ENCODE results near the gene SLC25A29. TPM values are rescaled to one million over a fixed set of nuclear protein-coding genes. Genes with fewer than 3 reads are reported as not detected.

The SLC25A29 gene
- total RNA-seq, 1 experiment from 2014 or later: 179 TPM

- ChIA-PET POLR2A (no interaction called here), CTCF (interaction anchor here (0.7 to 1.1 kb wide), 3 partner anchors 11 to 55 kb away, joined by 3 to 4 read pairs (median 3); no protein-coding TSS in a partner anchor)
- no peaks in the 10 kb centered on the region for H3K36me3 Mint-ChIP-seq
- ATAC-seq: no peak
- no peak for TF ChIP-seq ESRRA (CRISPR knock-in tag; IDR thresholded peaks at IDR 0.05; ENCODE audit: borderline replicate concordance)
- TF ChIP-seq ETV6 (CRISPR knock-in tag; IDR thresholded peaks at IDR 0.05): no peak
- TF ChIP-seq, protein P1, sequence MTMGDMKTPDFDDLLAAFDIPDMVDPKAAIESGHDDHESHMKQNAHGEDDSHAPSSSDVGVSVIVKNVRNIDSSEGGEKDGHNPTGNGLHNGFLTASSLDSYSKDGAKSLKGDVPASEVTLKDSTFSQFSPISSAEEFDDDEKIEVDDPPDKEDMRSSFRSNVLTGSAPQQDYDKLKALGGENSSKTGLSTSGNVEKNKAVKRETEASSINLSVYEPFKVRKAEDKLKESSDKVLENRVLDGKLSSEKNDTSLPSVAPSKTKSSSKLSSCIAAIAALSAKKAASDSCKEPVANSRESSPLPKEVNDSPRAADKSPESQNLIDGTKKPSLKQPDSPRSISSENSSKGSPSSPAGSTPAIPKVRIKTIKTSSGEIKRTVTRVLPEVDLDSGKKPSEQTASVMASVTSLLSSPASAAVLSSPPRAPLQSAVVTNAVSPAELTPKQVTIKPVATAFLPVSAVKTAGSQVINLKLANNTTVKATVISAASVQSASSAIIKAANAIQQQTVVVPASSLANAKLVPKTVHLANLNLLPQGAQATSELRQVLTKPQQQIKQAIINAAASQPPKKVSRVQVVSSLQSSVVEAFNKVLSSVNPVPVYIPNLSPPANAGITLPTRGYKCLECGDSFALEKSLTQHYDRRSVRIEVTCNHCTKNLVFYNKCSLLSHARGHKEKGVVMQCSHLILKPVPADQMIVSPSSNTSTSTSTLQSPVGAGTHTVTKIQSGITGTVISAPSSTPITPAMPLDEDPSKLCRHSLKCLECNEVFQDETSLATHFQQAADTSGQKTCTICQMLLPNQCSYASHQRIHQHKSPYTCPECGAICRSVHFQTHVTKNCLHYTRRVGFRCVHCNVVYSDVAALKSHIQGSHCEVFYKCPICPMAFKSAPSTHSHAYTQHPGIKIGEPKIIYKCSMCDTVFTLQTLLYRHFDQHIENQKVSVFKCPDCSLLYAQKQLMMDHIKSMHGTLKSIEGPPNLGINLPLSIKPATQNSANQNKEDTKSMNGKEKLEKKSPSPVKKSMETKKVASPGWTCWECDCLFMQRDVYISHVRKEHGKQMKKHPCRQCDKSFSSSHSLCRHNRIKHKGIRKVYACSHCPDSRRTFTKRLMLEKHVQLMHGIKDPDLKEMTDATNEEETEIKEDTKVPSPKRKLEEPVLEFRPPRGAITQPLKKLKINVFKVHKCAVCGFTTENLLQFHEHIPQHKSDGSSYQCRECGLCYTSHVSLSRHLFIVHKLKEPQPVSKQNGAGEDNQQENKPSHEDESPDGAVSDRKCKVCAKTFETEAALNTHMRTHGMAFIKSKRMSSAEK (CRISPR knock-in tag; IDR thresholded peaks at IDR 0.05; ENCODE audit: borderline replicate concordance): no peak
- TF ChIP-seq CDX4 (CRISPR knock-in tag; IDR thresholded peaks at IDR 0.05; ENCODE audit: borderline replicate concordance): no peak
- TF ChIP-seq ELF4 (CRISPR knock-in tag; IDR thresholded peaks at IDR 0.05; ENCODE audit: low read depth): no peak
- no peak for TF ChIP-seq TCF7 (CRISPR knock-in tag; IDR thresholded peaks at IDR 0.05; ENCODE audit: low read depth)
- TF ChIP-seq, protein P2, sequence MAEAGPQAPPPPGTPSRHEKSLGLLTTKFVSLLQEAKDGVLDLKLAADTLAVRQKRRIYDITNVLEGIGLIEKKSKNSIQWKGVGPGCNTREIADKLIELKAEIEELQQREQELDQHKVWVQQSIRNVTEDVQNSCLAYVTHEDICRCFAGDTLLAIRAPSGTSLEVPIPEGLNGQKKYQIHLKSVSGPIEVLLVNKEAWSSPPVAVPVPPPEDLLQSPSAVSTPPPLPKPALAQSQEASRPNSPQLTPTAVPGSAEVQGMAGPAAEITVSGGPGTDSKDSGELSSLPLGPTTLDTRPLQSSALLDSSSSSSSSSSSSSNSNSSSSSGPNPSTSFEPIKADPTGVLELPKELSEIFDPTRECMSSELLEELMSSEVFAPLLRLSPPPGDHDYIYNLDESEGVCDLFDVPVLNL (CRISPR knock-in tag; IDR thresholded peaks at IDR 0.05; ENCODE audit: borderline replicate concordance, low read depth): no peak
- 0 out of 2 replicates have a peak, but pooled peaks have one; percentile 16 for TF ChIP-seq TEAD4 (CRISPR knock-in tag; IDR thresholded peaks at IDR 0.05)
- no peak for TF ChIP-seq CBFB (CRISPR knock-in tag; IDR thresholded peaks at IDR 0.05; ENCODE audit: low read depth)
- TF ChIP-seq GTF2I (CRISPR knock-in tag; conservative IDR thresholded peaks at IDR 0.05): no peak
- TF ChIP-seq, protein P3, sequence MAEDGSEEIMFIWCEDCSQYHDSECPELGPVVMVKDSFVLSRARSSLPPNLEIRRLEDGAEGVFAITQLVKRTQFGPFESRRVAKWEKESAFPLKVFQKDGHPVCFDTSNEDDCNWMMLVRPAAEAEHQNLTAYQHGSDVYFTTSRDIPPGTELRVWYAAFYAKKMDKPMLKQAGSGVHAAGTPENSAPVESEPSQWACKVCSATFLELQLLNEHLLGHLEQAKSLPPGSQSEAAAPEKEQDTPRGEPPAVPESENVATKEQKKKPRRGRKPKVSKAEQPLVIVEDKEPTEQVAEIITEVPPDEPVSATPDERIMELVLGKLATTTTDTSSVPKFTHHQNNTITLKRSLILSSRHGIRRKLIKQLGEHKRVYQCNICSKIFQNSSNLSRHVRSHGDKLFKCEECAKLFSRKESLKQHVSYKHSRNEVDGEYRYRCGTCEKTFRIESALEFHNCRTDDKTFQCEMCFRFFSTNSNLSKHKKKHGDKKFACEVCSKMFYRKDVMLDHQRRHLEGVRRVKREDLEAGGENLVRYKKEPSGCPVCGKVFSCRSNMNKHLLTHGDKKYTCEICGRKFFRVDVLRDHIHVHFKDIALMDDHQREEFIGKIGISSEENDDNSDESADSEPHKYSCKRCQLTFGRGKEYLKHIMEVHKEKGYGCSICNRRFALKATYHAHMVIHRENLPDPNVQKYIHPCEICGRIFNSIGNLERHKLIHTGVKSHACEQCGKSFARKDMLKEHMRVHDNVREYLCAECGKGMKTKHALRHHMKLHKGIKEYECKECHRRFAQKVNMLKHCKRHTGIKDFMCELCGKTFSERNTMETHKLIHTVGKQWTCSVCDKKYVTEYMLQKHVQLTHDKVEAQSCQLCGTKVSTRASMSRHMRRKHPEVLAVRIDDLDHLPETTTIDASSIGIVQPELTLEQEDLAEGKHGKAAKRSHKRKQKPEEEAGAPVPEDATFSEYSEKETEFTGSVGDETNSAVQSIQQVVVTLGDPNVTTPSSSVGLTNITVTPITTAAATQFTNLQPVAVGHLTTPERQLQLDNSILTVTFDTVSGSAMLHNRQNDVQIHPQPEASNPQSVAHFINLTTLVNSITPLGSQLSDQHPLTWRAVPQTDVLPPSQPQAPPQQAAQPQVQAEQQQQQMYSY (CRISPR knock-in tag; IDR thresholded peaks at IDR 0.05): no peak
- no peak for TF ChIP-seq EMX1 (CRISPR knock-in tag; IDR thresholded peaks at IDR 0.05)
- peak; percentile 30; the same call in 1 of the 2 replicates for TF ChIP-seq USF1 (CRISPR knock-in tag; IDR thresholded peaks at IDR 0.05)
- no peaks in the 10 kb centered on the region for H3K9me3 Mint-ChIP-seq
- peaks cover 3% of the 10 kb centered on the region; the same call in 1 of the 2 replicates for H3K4me1 Mint-ChIP-seq
- no peaks in the 10 kb centered on the region for H3K27me3 Mint-ChIP-seq (ENCODE audit: low read depth)
- no peak overlapping the region for H3K4me3 Mint-ChIP-seq
- peak overlapping the region; percentile 74; the same call in 1 of the 2 replicates for H3K27ac Mint-ChIP-seq
- no peak for DNase-seq (ENCODE audit: low spot score)
Observed at GRCh38 chr14:100322138-100322957, 16.1 kb upstream of the SLC25A29 start.
